ENCODE results near the gene DAAM1. TPM values are rescaled to one million over a fixed set of nuclear protein-coding genes. Genes with fewer than 3 reads are reported as not detected.
A peak's percentile ranks its signal among the peaks of the same experiment; 100 is the strongest.

DAAM1 gene
- total RNA-seq, 4 donors from 2014 or later, result 40.0 to 86.7 (median 57.6) TPM

DNA sequence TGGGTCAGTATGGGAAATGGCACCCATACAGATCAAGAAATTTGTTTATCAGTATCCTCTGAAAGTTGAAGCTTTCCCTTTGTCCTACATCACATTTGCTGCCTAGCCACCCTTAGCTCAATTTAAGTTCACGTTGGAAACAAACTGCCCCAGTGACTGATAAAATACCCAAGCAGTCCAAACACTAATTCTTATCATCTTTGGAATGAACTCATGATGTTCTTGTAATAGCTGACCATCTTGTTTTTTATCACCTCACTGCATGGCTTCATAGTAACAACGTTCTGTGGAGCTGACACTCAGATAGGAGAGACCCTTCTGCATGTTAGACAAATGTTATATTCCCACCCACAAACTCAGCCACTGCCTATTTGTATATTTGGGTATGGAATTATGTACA is 183.3 kb downstream of the DAAM1 start:
- no peak overlapping the region for H3K4me3 ChIP-seq
- peaks cover 0 to 14% (median 0%) of the 10 kb centered on the region in 4 donors for H3K4me1 ChIP-seq
- 52 to 74% methylated on average over 2 of the region's 2 CpGs for WGBS, 2 donors
- TF ChIP-seq POLR2A (IDR thresholded peaks at IDR 0.05) (no peak), EP300 (IDR thresholded peaks at IDR 0.05) (no peak)
- TF ChIP-seq, protein P1, sequence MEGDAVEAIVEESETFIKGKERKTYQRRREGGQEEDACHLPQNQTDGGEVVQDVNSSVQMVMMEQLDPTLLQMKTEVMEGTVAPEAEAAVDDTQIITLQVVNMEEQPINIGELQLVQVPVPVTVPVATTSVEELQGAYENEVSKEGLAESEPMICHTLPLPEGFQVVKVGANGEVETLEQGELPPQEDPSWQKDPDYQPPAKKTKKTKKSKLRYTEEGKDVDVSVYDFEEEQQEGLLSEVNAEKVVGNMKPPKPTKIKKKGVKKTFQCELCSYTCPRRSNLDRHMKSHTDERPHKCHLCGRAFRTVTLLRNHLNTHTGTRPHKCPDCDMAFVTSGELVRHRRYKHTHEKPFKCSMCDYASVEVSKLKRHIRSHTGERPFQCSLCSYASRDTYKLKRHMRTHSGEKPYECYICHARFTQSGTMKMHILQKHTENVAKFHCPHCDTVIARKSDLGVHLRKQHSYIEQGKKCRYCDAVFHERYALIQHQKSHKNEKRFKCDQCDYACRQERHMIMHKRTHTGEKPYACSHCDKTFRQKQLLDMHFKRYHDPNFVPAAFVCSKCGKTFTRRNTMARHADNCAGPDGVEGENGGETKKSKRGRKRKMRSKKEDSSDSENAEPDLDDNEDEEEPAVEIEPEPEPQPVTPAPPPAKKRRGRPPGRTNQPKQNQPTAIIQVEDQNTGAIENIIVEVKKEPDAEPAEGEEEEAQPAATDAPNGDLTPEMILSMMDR (IDR thresholded peaks at IDR 0.05), result no peak
- DNase-seq (ENCODE audit: low spot score in 2 of 2), result no peak
- no peaks in the 10 kb centered on the region for H3K27me3 ChIP-seq
- H3K9me3 ChIP-seq, result no peaks in the 10 kb centered on the region
- H3K36me3 ChIP-seq, result peaks cover 0 to 21% (median 0%) of the 10 kb centered on the region in 3 donors
- H3K27ac ChIP-seq, result no peak overlapping the region

DNA sequence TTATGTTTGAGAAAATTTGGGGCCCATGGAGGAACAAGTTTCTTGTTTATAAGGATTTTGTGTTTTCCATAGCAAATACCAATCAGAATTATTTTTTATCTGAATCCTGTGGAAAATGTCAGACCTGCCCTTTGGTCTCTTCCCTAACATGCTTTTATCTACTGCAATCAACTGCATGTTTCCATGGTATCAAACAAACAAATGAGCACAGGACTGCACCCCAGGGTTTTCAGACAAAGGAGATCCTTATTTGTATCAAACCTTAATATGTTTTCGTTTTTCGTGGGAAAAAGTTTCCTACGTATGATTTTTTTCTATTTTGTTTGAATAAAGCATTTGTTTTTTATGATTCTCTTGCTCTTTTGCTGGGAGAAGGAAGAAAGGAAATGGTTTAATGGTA is 185.6 kb downstream of the DAAM1 start:
- Histone ChIP-seq H3K27me3 (no peaks in the 10 kb centered on the region), H3K9me3 (no peaks in the 10 kb centered on the region), H3K4me3 (no peak overlapping the region), H3K4me1 (peaks cover 0 to 33% (median 4%) of the 10 kb centered on the region in 4 donors), H3K27ac (peak overlapping the region in 2 of 4 donors; percentile 52 to 72), H3K36me3 (peaks cover 0 to under 1% (median 0%) of the 10 kb centered on the region in 3 donors)
- TF ChIP-seq POLR2A (IDR thresholded peaks at IDR 0.05) (no peak), EP300 (IDR thresholded peaks at IDR 0.05) (peak in 1 of 2 donors; percentile 21)
- no peak for DNase-seq (ENCODE audit: low spot score in 2 of 2)
- WGBS, 2 donors, result 15 to 18% methylated on average over 3 of the region's 3 CpGs

DNA sequence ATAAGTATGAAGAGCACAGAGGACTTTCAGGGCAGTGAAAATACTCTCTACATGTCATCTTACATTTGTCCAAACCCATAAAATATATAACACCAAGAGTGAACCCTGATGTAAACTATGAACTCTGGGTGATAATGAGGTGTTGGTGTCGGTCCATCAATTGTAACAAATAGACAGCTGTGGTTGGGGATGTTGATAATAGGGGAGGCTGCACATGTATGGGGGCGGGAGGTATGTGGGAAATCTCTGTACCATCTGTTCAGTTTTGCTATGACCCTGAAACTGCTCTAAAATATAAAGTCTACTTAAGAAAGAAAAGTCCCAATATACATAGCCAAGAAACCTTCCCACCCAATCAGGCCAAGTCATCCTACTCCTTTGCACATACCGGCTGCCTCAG is 188.2 kb downstream of the DAAM1 start:
- Histone ChIP-seq H3K27ac (peak overlapping the region in 2 of 4 donors; percentile 67 to 70), H3K36me3 (no peaks in the 10 kb centered on the region), H3K27me3 (no peaks in the 10 kb centered on the region), H3K4me1 (peaks cover 0 to 33% (median 4%) of the 10 kb centered on the region in 4 donors), H3K4me3 (no peak overlapping the region), H3K9me3 (no peaks in the 10 kb centered on the region)
- TF ChIP-seq POLR2A (IDR thresholded peaks at IDR 0.05), result no peak
- DNase-seq (ENCODE audit: low spot score in 2 of 2), result no peak
- 76 to 89% methylated on average over 3 of the region's 3 CpGs for WGBS, 2 donors

DNA sequence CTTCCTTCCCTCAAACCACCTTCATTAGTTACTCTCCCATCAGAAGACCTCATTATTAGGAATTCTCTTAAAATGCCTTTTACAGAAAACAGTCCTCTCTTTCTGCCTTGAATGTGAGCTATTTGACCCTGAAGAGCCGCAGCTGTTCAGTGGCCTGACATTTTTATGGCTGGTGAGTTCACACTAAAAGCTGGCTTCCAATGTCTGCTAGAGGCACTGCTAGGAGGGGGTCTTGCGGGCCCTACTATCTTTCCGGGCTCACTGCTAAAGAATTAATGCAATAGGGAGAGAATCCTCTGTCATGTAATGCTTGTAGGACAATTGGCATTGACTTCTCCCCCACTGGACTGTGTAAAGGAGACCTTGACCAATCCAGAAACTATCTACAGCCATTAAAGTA is 189.0 kb downstream of the DAAM1 start:
- TF ChIP-seq, protein P1 (IDR thresholded peaks at IDR 0.05), result no peak
- TF ChIP-seq POLR2A (IDR thresholded peaks at IDR 0.05) (no peak), EP300 (IDR thresholded peaks at IDR 0.05) (no peak)
- Histone ChIP-seq H3K27me3 (no peaks in the 10 kb centered on the region), H3K36me3 (no peaks in the 10 kb centered on the region), H3K4me3 (no peak overlapping the region), H3K9me3 (no peaks in the 10 kb centered on the region), H3K27ac (peak overlapping the region in 3 of 4 donors; percentile 15 to 70 (median 67)), H3K4me1 (peaks cover 0 to 30% (median 4%) of the 10 kb centered on the region in 4 donors)
- WGBS, 2 donors, result 27 to 35% methylated on average over 3 of the region's 3 CpGs
- DNase-seq (ENCODE audit: low spot score in 2 of 2), result no peak

DNA sequence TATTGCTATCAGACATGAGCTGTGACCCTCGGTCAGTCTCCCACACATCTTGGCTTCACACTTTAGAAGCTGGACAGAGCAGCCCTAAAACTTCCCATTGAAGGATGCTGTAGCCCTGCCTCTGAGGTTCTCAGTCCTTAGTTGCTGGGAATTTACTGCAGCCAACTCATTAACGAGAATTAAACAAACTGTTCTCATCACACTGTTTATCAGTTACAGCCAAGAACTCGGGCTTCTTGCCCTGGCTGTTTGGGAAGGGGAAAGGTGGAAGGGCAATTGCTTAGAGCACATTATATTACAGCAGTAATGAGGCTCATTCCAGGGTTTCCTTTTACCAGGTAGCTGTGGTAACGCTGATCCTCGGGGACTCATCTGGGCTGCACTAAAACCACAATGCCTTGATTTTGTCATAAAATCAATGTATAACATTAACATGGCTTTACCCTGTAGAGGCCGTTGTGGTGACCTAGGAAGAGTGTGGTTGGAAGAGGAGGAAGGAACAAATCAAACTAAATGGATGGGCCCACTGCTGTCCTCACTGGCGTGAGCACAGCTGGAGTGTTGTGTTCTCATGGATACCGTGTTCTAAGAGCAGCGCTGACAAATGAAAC is 189.6 kb downstream of the DAAM1 start:
- Histone ChIP-seq H3K9me3 (no peaks in the 10 kb centered on the region), H3K4me3 (no peak overlapping the region), H3K27ac (peak overlapping the region in 3 of 4 donors; percentile 15 to 70 (median 67)), H3K36me3 (no peaks in the 10 kb centered on the region), H3K27me3 (no peaks in the 10 kb centered on the region), H3K4me1 (peaks cover 0 to 30% (median 4%) of the 10 kb centered on the region in 4 donors)
- DNase-seq (ENCODE audit: low spot score in 2 of 2), result peak in 1 of 2 donors; percentile 24
- TF ChIP-seq EP300 (IDR thresholded peaks at IDR 0.05), result peak; percentile 19 to 80
- no peak for TF ChIP-seq POLR2A (IDR thresholded peaks at IDR 0.05)
- 35 to 39% methylated on average over 9 of the region's 9 CpGs for WGBS, 2 donors

DNA sequence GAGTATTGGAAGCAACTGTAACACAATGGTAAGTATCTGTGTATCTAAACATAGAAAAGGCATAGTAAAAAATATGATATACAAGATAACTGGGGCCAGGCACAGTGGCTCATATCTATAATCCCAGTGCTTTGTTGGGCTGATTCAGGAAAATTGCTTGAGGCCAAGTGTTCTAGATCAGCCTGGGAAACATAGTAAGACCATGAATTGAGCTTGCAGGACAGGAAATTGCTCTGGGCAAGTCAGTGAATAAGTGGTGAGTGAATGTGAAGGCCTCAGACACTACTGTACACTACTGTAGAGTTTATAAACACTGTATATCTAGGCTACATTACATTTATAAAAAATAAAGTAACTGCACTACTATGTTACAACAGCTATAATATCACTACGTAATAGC is 201.5 kb downstream of the DAAM1 start:
- H3K27ac ChIP-seq, result no peak overlapping the region
- no peak overlapping the region for H3K4me3 ChIP-seq
- no peaks in the 10 kb centered on the region for H3K4me1 ChIP-seq
- TF ChIP-seq, protein P1 (IDR thresholded peaks at IDR 0.05), result no peak
- no peak for TF ChIP-seq EP300 (IDR thresholded peaks at IDR 0.05)
- no peak for TF ChIP-seq POLR2A (IDR thresholded peaks at IDR 0.05)
- no peaks in the 10 kb centered on the region for H3K36me3 ChIP-seq
- H3K9me3 ChIP-seq, result peaks cover 0 to 8% (median 2%) of the 10 kb centered on the region in 4 donors
- WGBS, 2 donors, result 90% methylated on average over 1 of the region's 1 CpG
- no peaks in the 10 kb centered on the region for H3K27me3 ChIP-seq
- no peak for DNase-seq (ENCODE audit: low spot score in 2 of 2)
